ENCODE data around the gene SAP130. TPM values are rescaled to one million over a fixed set of nuclear protein-coding genes. Genes with fewer than 3 reads are reported as not detected.

The SAP130 gene
- total RNA-seq (ENCODE audit: low replicate concordance) = 2.3 and 2.6 TPM in 2 replicates

DNA sequence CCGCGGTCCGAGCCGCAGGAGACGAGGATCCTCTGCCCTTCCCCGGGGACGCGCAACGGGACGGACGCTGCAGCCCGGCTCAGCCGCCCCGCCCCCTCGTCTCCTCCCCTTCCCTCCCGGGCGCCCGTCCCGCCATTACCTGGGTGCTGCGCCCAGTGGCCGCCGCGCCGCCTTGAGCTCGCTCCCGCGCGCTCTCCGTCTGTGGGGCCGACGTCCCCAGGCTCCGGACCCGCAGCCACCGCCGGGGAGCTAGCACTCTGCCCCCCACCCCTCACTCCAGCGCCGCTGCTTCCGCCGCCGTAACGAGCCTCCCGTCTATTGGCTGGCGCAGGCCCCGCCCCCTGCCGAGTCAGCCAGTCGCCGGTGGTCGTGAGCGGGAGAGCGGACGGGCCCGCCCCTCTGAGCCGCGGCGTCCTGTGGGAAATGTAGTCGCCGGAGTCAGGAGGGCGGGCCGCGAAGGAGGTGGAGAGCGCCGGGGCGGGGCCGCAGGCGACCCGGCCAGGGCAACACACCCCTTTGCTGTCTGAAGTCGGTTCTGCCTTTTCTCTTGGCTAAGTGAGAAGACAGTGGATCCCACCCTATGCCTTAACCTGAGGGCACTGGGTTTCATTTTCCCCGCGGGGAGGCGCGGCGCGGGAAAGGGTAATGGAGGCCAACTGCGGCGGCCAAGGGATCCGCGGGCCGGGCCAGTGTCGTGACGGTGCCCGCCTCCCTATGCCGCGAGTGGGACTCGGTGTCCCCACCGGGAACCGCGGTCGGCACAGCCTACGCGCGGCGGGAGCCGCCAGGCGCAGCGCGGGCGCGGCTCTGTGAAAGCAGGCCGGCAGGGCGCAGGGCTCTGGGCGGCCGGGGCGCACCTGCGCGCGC is at the start of gene SAP130:
TSS of gene SAP130 (minus strand) at position 259 of the 867 bp plus-strand sequence. CDS start 1,767 bp downstream, outside the sequence.

Other genes starting within 250 kb of the SAP130 start
- 18.3 and 36.5 TPM in 2 replicates for gene WDR33, start 216.9 kb downstream of the SAP130 start, total RNA-seq (ENCODE audit: low replicate concordance)
- gene POLR2D, start 169.9 kb downstream of the SAP130 start, total RNA-seq (ENCODE audit: low replicate concordance) = 16.6 and 19.8 TPM in 2 replicates
- gene AMMECR1L, start 142.1 kb downstream of the SAP130 start, total RNA-seq (ENCODE audit: low replicate concordance) = 13.3 and 13.9 TPM in 2 replicates
- gene UGGT1, start 63.1 kb upstream of the SAP130 start, total RNA-seq (ENCODE audit: low replicate concordance) = 52.9 and 54.2 TPM in 2 replicates

All from smooth muscle cell of the coronary artery (primary cell).